Activated naive CD4-positive, alpha-beta T cell treated with anti-CD3 and anti-CD28 coated beads for 36 hours (primary cell): ENCODE measurements around the gene CRNN. TPM values are rescaled to one million over a fixed set of nuclear protein-coding genes. Genes with fewer than 3 reads are reported as not detected.

Experiments used
- CTCF ChIA-PET: fragments of 350-600 bp; sonication (Branson Sonifier 250); formaldehyde crosslinking; loops from one replicate; lab custom pipeline; 2021; ENCODE audit warnings: antibody characterized with exemption; lab: Charles Lee
- DNase-seq: peaks from one replicate; pipeline ENCODE4 v3.0.0-alpha.2; 2020
- H3K27ac Mint-ChIP-seq: one replicate; pipeline ENCODE4 v1.8.0; 2021; ENCODE audit warnings: mild to moderate bottlenecking, mixed read lengths
- H3K27me3 Mint-ChIP-seq: one replicate; pipeline ENCODE4 v1.8.0; 2021; ENCODE audit warnings: low read depth, mixed read lengths
- H3K36me3 Mint-ChIP-seq: one replicate; pipeline ENCODE4 v1.8.0; 2021; ENCODE audit warnings: low read depth, mixed read lengths
- H3K4me1 Mint-ChIP-seq: one replicate; pipeline ENCODE4 v1.8.0; 2021; ENCODE audit warnings: low read depth, mixed read lengths
- H3K4me3 Mint-ChIP-seq: one replicate; pipeline ENCODE4 v1.8.0; 2021; ENCODE audit warnings: mild to moderate bottlenecking, moderate library complexity, mixed read lengths
- H3K9me3 Mint-ChIP-seq: one replicate; pipeline ENCODE4 v1.8.0; 2021; ENCODE audit warnings: mixed read lengths
- intact Hi-C: fragments of 100-400 bp; cut with micrococcal nuclease; formaldehyde crosslinking; loops from one replicate; pipeline ENCODE4 v1.15.1; 2023
- total RNA-seq, 2 experiments: library from RNA; stranded (reverse); gene quantifications; one replicate each; pipeline ENCODE4 v1.2.3, GENCODE V29; 2021

Gene CRNN
- total RNA-seq, 2 experiments from 2014 or later, result not detected

GRCh38 chr1:152448095-152448494, 34.0 kb upstream of the CRNN start:
- H3K27ac Mint-ChIP-seq, result no peak overlapping the region
- H3K4me1 Mint-ChIP-seq, result no peaks in the 10 kb centered on the region
- no peak for DNase-seq
- H3K4me3 Mint-ChIP-seq, result no peak overlapping the region
- H3K36me3 Mint-ChIP-seq, result no peaks in the 10 kb centered on the region
- H3K27me3 Mint-ChIP-seq, result no peaks in the 10 kb centered on the region
- H3K9me3 Mint-ChIP-seq, result no peaks in the 10 kb centered on the region
- intact Hi-C loops, result no loop called here
- CTCF ChIA-PET, result interaction anchor here (1.1 to 5.5 kb wide), 2 partner anchors 11 to 101 kb away, joined by 4 to 39 read pairs; no protein-coding TSS in a partner anchor

GRCh38 chr1:152447484-152447883, 33.4 kb upstream of the CRNN start:
- no peaks in the 10 kb centered on the region for H3K9me3 Mint-ChIP-seq
- CTCF ChIA-PET, result interaction anchor here (5.5 kb wide), 1 partner anchor 11 kb away, joined by 39 read pairs; no protein-coding TSS in a partner anchor

GRCh38 chr1:152444045-152444444, 30.0 kb upstream of the CRNN start:
- Mint-ChIP-seq H3K27ac (no peak overlapping the region), H3K9me3 (no peaks in the 10 kb centered on the region), H3K4me1 (no peaks in the 10 kb centered on the region), H3K27me3 (peaks cover under 1% of the 10 kb centered on the region), H3K36me3 (no peaks in the 10 kb centered on the region), H3K4me3 (no peak overlapping the region)
- DNase-seq, result no peak
- CTCF ChIA-PET, result interaction anchor here (2.2 to 3.9 kb wide), 2 partner anchors 14 to 256 kb away, joined by 9 to 28 read pairs; no protein-coding TSS in a partner anchor
- intact Hi-C loops, result loop anchor here (5.0 kb wide), 2 partner anchors 97 to 392 kb away; no protein-coding TSS in a partner anchor

More at GRCh38 chr1:152447484-152447883, 33.4 kb upstream of the CRNN start:
- Mint-ChIP-seq H3K27me3 (no peaks in the 10 kb centered on the region), H3K36me3 (no peaks in the 10 kb centered on the region), H3K27ac (no peak overlapping the region), H3K4me3 (no peak overlapping the region), H3K4me1 (no peaks in the 10 kb centered on the region)
- intact Hi-C loops, result no loop called here
- DNase-seq, result no peak

- no peaks in the 10 kb centered on the region for H3K36me3 Mint-ChIP-seq
- DNase-seq, result no peak
- no peak overlapping the region for H3K27ac Mint-ChIP-seq
- peaks cover 6% of the 10 kb centered on the region for H3K27me3 Mint-ChIP-seq
- no peaks in the 10 kb centered on the region for H3K9me3 Mint-ChIP-seq
- no peak overlapping the region for H3K4me3 Mint-ChIP-seq
- intact Hi-C loops, result loop anchor here (5.0 kb wide), 2 partner anchors 95 to 390 kb away; no protein-coding TSS in a partner anchor
- H3K4me1 Mint-ChIP-seq, result no peaks in the 10 kb centered on the region
- CTCF ChIA-PET, result interaction anchor here (0.9 to 3.9 kb wide), 3 partner anchors 15 to 311 kb away, joined by 3 to 28 read pairs (median 9); no protein-coding TSS in a partner anchor
Measured at GRCh38 chr1:152442765-152443164, 28.7 kb upstream of the CRNN start.

- H3K4me3 Mint-ChIP-seq, result no peak overlapping the region
- no peaks in the 10 kb centered on the region for H3K4me1 Mint-ChIP-seq
- H3K9me3 Mint-ChIP-seq, result no peaks in the 10 kb centered on the region
- CTCF ChIA-PET, result interaction anchor here (0.9 to 3.9 kb wide), 4 partner anchors 16 to 311 kb away, joined by 3 to 44 read pairs (median 18); no protein-coding TSS in a partner anchor
- DNase-seq, result no peak
- no peaks in the 10 kb centered on the region for H3K36me3 Mint-ChIP-seq
- no peak overlapping the region for H3K27ac Mint-ChIP-seq
- intact Hi-C loops, result loop anchor here (5.0 kb wide), 2 partner anchors 95 to 390 kb away; no protein-coding TSS in a partner anchor
- peaks cover 9% of the 10 kb centered on the region for H3K27me3 Mint-ChIP-seq
Measured at GRCh38 chr1:152442301-152442700, 28.2 kb upstream of the CRNN start.

GRCh38 chr1:152441756-152442155, 27.7 kb upstream of the CRNN start:
- H3K9me3 Mint-ChIP-seq, result no peaks in the 10 kb centered on the region
- no peak overlapping the region for H3K27ac Mint-ChIP-seq
- H3K4me1 Mint-ChIP-seq, result no peaks in the 10 kb centered on the region
- H3K4me3 Mint-ChIP-seq, result no peak overlapping the region
- CTCF ChIA-PET, result interaction anchor here (0.8 to 3.9 kb wide), 8 partner anchors 17 to 258 kb away, joined by 3 to 44 read pairs (median 7); no protein-coding TSS in a partner anchor
- H3K27me3 Mint-ChIP-seq, result peaks cover 14% of the 10 kb centered on the region
- no peak for DNase-seq
- intact Hi-C loops, result loop anchor here (1.0 to 5.0 kb wide), 6 partner anchors 17 to 389 kb away; no protein-coding TSS in a partner anchor
- no peaks in the 10 kb centered on the region for H3K36me3 Mint-ChIP-seq

- no peaks in the 10 kb centered on the region for H3K36me3 Mint-ChIP-seq
- no peaks in the 10 kb centered on the region for H3K4me1 Mint-ChIP-seq
- H3K27ac Mint-ChIP-seq, result no peak overlapping the region
- intact Hi-C loops, result loop anchor here (1.0 to 5.0 kb wide), 6 partner anchors 17 to 389 kb away; no protein-coding TSS in a partner anchor
- peaks cover 17% of the 10 kb centered on the region for H3K27me3 Mint-ChIP-seq
- peak; percentile 82 for DNase-seq
- no peaks in the 10 kb centered on the region for H3K9me3 Mint-ChIP-seq
- no peak overlapping the region for H3K4me3 Mint-ChIP-seq
- CTCF ChIA-PET, result interaction anchor here (0.5 to 3.9 kb wide), 21 partner anchors 15 to 383 kb away, joined by 3 to 44 read pairs (median 3); no protein-coding TSS in a partner anchor
Measured at GRCh38 chr1:152440635-152441471, 26.8 kb upstream of the CRNN start.

GRCh38 chr1:152436593-152437496, 22.8 kb upstream of the CRNN start:
- H3K4me1 Mint-ChIP-seq, result no peaks in the 10 kb centered on the region
- CTCF ChIA-PET, result interaction anchor here (0.9 to 1.6 kb wide), 5 partner anchors 9 to 250 kb away, joined by 3 to 6 read pairs (median 3); no protein-coding TSS in a partner anchor
- intact Hi-C loops, result no loop called here

GRCh38 chr1:152427458-152427857, 13.4 kb upstream of the CRNN start:
- Mint-ChIP-seq H3K9me3 (peaks cover 12% of the 10 kb centered on the region), H3K36me3 (no peaks in the 10 kb centered on the region), H3K4me3 (no peak overlapping the region), H3K27ac (no peak overlapping the region), H3K4me1 (no peaks in the 10 kb centered on the region), H3K27me3 (no peaks in the 10 kb centered on the region)
- no peak for DNase-seq
- CTCF ChIA-PET, result interaction anchor here (0.6 to 2.2 kb wide), 4 partner anchors 31 to 377 kb away, joined by 3 to 6 read pairs (median 3); no protein-coding TSS in a partner anchor
- intact Hi-C loops, result no loop called here

More at GRCh38 chr1:152436593-152437496, 22.8 kb upstream of the CRNN start:
- peaks cover 17% of the 10 kb centered on the region for H3K27me3 Mint-ChIP-seq
- H3K36me3 Mint-ChIP-seq, result no peaks in the 10 kb centered on the region
- no peak overlapping the region for H3K4me3 Mint-ChIP-seq
- H3K9me3 Mint-ChIP-seq, result no peaks in the 10 kb centered on the region
- H3K27ac Mint-ChIP-seq, result no peak overlapping the region
- no peak for DNase-seq

- H3K9me3 Mint-ChIP-seq, result peaks cover 12% of the 10 kb centered on the region
- no peaks in the 10 kb centered on the region for H3K27me3 Mint-ChIP-seq
- DNase-seq, result no peak
- CTCF ChIA-PET, result interaction anchor here (0.7 to 2.2 kb wide), 4 partner anchors 14 to 241 kb away, joined by 3 to 6 read pairs (median 3); no protein-coding TSS in a partner anchor
- no peaks in the 10 kb centered on the region for H3K36me3 Mint-ChIP-seq
- no peak overlapping the region for H3K27ac Mint-ChIP-seq
- intact Hi-C loops, result no loop called here
- no peak overlapping the region for H3K4me3 Mint-ChIP-seq
- no peaks in the 10 kb centered on the region for H3K4me1 Mint-ChIP-seq
Measured at GRCh38 chr1:152426731-152427130, 12.7 kb upstream of the CRNN start.

GRCh38 chr1:152419917-152420316, 5.9 kb upstream of the CRNN start:
- no peak overlapping the region for H3K27ac Mint-ChIP-seq
- intact Hi-C loops, result no loop called here
- no peaks in the 10 kb centered on the region for H3K4me1 Mint-ChIP-seq
- peaks cover 12% of the 10 kb centered on the region for H3K9me3 Mint-ChIP-seq
- no peak overlapping the region for H3K4me3 Mint-ChIP-seq
- H3K27me3 Mint-ChIP-seq, result peaks cover 19% of the 10 kb centered on the region
- no peaks in the 10 kb centered on the region for H3K36me3 Mint-ChIP-seq
- no peak for DNase-seq
- CTCF ChIA-PET, result no interaction called here
